Neural crest cell (in vitro differentiated cells): Measurements from ENCODE around the gene RTTN. TPM values are rescaled to one million over a fixed set of nuclear protein-coding genes. Genes with fewer than 3 reads are reported as not detected.

Source experiments
- DNase-seq: peaks from one replicate; pipeline ENCODE4 v3.0.0; 2021; ENCODE audit warnings: low read depth, mixed read lengths, low spot score
- H3K27ac Mint-ChIP-seq: one replicate; pipeline ENCODE4 v1.8.0; 2021; ENCODE audit warnings: mild to moderate bottlenecking, mixed read lengths; ENCODE audit not compliant: unreplicated experiment
- H3K27me3 Mint-ChIP-seq: 2 replicates; pipeline ENCODE4 v1.8.0; 2021; ENCODE audit warnings: low read depth, mild to moderate bottlenecking, mixed read lengths
- H3K36me3 Mint-ChIP-seq: 2 replicates; pipeline ENCODE4 v1.8.0; 2021; ENCODE audit warnings: low read depth, mild to moderate bottlenecking, mixed read lengths
- H3K4me1 Mint-ChIP-seq: 2 replicates; pipeline ENCODE4 v1.8.0; 2021; ENCODE audit warnings: mixed read lengths
- H3K4me3 Mint-ChIP-seq: one replicate; pipeline ENCODE4 v1.8.0; 2021; ENCODE audit warnings: mild to moderate bottlenecking, mixed read lengths
- H3K9me3 Mint-ChIP-seq: 2 replicates; pipeline ENCODE4 v1.8.0; 2021; ENCODE audit warnings: mixed read lengths
- CTCF ChIP-seq: fragments of 200-600 bp; sonication (generic); conservative IDR thresholded peaks from 2 replicates; pipeline ENCODE4 v1.5.0; 2021; ENCODE audit warnings: antibody characterized with exemption, mild to moderate bottlenecking
- total RNA-seq: library from RNA; stranded (reverse); gene quantifications from 2 replicates; pipeline ENCODE4 v1.2.1, GENCODE V29; 2021

The RTTN gene
- total RNA-seq, 1 donor from 2014 or later: 34.8 TPM

GRCh38 chr18:70149156-70149555, 56.3 kb downstream of the RTTN start:
- Mint-ChIP-seq H3K27me3 (no peaks in the 10 kb centered on the region), H3K9me3 (no peaks in the 10 kb centered on the region), H3K27ac (no peak overlapping the region), H3K4me3 (no peak overlapping the region), H3K36me3 (peaks cover 10% of the 10 kb centered on the region), H3K4me1 (no peaks in the 10 kb centered on the region)
- no peak for TF ChIP-seq CTCF
- no peak for DNase-seq

GRCh38 chr18:70148039-70148938, 57.2 kb downstream of the RTTN start:
- no peaks in the 10 kb centered on the region for H3K27me3 Mint-ChIP-seq
- no peak for DNase-seq
- no peak for TF ChIP-seq CTCF
- H3K4me3 Mint-ChIP-seq: no peak overlapping the region
- H3K27ac Mint-ChIP-seq: no peak overlapping the region
- no peaks in the 10 kb centered on the region for H3K4me1 Mint-ChIP-seq
- H3K9me3 Mint-ChIP-seq: no peaks in the 10 kb centered on the region
- peaks cover 11% of the 10 kb centered on the region for H3K36me3 Mint-ChIP-seq

GRCh38 chr18:70146174-70146573, 59.3 kb downstream of the RTTN start:
- Mint-ChIP-seq H3K27me3 (no peaks in the 10 kb centered on the region), H3K4me1 (no peaks in the 10 kb centered on the region), H3K9me3 (peaks cover 2% of the 10 kb centered on the region), H3K36me3 (peaks cover 16% of the 10 kb centered on the region), H3K27ac (no peak overlapping the region), H3K4me3 (no peak overlapping the region)
- no peak for TF ChIP-seq CTCF
- DNase-seq: no peak

GRCh38 chr18:70142001-70142400, 63.5 kb downstream of the RTTN start:
- Mint-ChIP-seq H3K9me3 (peaks cover 2% of the 10 kb centered on the region), H3K27ac (no peak overlapping the region), H3K4me1 (no peaks in the 10 kb centered on the region), H3K36me3 (peaks cover 18% of the 10 kb centered on the region), H3K27me3 (no peaks in the 10 kb centered on the region), H3K4me3 (no peak overlapping the region)
- no peak for TF ChIP-seq CTCF
- DNase-seq: no peak

- no peak overlapping the region for H3K27ac Mint-ChIP-seq
- H3K9me3 Mint-ChIP-seq: peaks cover 2% of the 10 kb centered on the region
- DNase-seq: no peak
- H3K27me3 Mint-ChIP-seq: no peaks in the 10 kb centered on the region
- H3K4me3 Mint-ChIP-seq: no peak overlapping the region
- no peak for TF ChIP-seq CTCF
- H3K4me1 Mint-ChIP-seq: no peaks in the 10 kb centered on the region
- peaks cover 8% of the 10 kb centered on the region for H3K36me3 Mint-ChIP-seq
Measured at GRCh38 chr18:70139138-70139537, 66.3 kb downstream of the RTTN start.
